CD4-positive, alpha-beta T cell treated with Interleukin-17A for 4 hours (primary cell): ENCODE results near the gene HLA-DMB.
"Not testable (repeated sequence)": the region's sequence is repeated elsewhere in the genome, so short reads cannot be mapped to it uniquely, and the experiment has no call there.

Experiments
- DNase-seq: peaks from one replicate; pipeline ENCODE4 v3.0.0-alpha.2; 2020; ENCODE audit warnings: mixed read lengths

The HLA-DMB gene

DNA sequence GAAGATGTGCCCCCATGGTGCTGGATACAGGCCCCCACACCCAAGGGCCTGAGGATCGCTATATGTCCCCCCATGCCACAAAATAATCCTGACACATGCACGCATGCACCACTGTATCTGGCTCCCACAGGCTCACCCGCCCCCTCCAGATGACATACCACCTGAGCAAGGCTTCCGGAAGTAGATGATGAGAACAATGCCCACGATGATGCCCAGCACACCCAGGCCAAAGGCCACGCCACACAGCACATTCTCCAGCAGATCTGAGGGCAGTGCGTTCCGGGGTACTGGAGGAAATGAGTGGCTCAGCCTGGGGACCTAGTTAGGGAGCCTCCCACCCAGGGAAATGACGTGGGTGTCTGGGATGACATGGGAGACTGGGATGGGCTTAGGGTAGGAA, 8.3 kb upstream of the HLA-DMB start:
- DNase-seq, result no peak

- peak; percentile 67 for DNase-seq
Observed at GRCh38 chr6:32947552-32948465, 7.0 kb upstream of the HLA-DMB start.

GRCh38 chr6:32946893-32947292, 6.1 kb upstream of the HLA-DMB start:
- DNase-seq, result no peak

GRCh38 chr6:32945953-32946352, 5.1 kb upstream of the HLA-DMB start:
- no peak for DNase-seq

GRCh38 chr6:32945108-32945760, 4.4 kb upstream of the HLA-DMB start:
- peak; percentile 30 for DNase-seq

GRCh38 chr6:32943864-32944649, 3.2 kb upstream of the HLA-DMB start:
- DNase-seq, result peak; percentile 50

- not testable (repeated sequence) for DNase-seq
Observed at GRCh38 chr6:32942555-32943123, 1.8 kb upstream of the HLA-DMB start.

DNA sequence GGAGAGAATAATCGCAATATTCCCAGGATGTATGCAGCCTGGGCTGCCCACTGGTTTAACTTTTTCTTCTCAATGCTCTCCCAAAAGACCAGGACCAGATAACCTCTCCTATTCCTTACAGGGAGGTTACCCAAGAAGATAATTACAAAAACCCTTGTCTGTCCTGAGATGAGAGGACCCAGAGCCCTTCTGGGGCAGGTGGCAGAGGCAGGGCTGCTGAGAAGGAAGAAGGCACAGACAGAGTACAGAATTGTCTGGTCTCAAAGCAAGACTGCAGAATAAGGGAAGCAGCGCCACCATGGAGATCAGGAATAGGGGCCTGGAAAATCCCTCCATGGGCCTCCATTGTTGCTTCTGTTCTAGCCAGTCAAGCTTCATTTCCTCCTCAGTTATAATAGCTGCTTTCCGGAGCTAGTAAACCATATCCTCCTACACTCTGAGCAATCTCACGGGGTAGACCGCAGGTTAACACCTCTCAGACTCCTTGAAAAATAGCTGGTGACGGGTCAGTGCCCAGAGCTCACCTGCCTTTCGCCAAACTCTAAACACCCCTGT, 463 bp upstream of the HLA-DMB start:
- peak; percentile 65 for DNase-seq

GRCh38 chr6:32938494-32938893, 2.3 kb downstream of the HLA-DMB start:
- no peak for DNase-seq

GRCh38 chr6:32937230-32937633, 3.6 kb downstream of the HLA-DMB start:
- DNase-seq, result no peak

DNA sequence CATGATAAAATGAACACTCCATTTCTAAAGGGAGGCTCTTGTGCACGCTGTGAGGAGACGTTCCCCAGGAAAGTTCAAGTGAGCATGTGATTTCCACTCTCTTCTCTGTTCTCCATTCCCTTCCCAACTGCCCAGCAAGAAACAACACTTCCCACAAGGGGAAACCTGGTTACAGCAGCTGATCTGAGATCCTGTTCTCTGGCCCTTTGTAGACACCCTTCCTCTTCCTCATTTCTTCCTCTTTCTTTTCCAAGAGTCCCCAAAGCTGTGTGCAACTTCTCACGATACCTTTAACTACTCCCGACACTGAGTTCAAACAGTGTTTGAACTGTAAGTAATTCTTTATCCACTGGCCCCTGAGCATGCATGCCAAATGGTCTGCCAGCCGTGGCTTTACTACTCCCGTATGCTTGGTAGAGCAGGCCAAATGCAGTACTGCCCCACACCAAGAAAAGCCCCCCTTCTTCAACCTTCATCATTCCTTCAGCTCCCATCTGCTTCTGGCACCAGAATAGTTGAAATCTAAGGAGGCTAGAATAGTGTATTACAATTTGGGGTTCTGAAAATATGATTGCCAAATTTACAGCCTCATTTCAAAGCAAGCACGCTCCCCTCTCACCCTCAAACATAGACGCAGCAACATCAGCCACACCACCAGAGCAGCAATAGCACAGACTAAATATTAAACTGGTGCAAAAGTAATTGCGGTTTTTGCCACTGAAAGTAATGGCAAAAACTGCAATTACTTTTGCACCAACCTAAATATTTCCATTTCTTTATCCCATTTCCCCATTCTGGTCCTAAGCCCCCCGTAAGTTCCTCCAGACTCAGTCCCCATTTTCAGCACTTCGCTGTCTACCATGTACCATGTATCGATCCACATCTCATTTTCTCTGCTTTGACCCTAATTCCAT, 4.3 kb downstream of the HLA-DMB start:
- no peak for DNase-seq

DNA sequence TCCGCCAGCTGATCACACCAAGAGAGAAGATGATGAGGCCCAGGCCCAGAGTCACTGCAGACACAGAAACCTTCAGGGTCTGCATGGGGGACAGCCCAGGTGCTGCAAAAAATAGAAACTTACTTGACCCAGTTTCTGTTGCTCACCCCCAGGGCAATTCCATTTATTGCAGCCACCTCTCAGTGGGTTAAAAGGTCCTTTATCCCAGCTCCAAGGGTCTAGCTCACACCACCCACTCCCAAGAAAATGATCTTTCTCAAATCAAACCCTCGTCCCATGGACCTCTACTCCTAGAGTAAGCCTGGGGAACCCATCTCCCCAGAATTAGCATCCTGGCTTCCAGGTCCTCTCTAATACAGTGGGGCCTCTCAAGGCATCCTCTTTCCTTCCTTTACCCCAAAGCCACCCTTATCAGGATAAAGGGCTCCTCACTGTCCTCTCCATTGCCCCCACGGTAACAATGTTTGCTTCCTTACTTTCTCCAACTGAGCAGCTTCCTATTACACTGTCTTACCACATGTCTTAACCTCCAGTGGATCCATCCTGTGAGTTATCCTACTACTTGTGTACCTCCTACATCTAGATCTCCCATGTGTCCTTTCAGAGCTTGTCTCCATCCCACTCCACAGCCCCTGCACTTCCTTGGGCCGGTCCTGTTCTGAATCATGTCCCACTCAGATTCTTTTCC, 5.1 kb downstream of the HLA-DMB start:
- no peak for DNase-seq

DNA sequence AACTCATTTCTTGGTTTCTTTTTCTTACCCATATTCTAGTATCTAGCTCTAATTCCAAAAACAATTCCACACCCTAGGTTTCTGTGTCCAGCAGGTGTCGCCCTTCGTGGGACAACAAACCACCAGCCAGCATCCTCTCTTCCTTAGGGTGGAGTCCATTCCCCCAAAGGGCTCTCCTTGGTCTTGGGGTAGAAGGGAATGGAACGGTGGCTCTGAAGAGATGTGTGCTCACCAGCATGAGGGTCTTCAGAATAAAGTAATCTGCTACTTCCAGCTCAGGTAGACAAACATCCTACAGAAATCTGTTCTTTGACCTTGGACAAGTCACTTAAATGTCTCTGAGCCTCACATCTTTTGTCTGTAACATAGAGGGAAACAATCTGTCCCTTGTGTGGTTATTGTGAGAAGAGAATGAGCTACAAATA, 7.2 kb downstream of the HLA-DMB start:
- peak; percentile 87 for DNase-seq

- no peak for DNase-seq
Observed at GRCh38 chr6:32932132-32932868, 8.5 kb downstream of the HLA-DMB start.

GRCh38 chr6:32931211-32931610, 9.6 kb downstream of the HLA-DMB start:
- DNase-seq, result no peak

- no peak for DNase-seq
Observed at GRCh38 chr6:32922083-32922482, 18.7 kb downstream of the HLA-DMB start.

GRCh38 chr6:32920715-32921114, 20.1 kb downstream of the HLA-DMB start:
- no peak for DNase-seq

GRCh38 chr6:32912951-32913350, 27.9 kb downstream of the HLA-DMB start:
- no peak for DNase-seq

DNA sequence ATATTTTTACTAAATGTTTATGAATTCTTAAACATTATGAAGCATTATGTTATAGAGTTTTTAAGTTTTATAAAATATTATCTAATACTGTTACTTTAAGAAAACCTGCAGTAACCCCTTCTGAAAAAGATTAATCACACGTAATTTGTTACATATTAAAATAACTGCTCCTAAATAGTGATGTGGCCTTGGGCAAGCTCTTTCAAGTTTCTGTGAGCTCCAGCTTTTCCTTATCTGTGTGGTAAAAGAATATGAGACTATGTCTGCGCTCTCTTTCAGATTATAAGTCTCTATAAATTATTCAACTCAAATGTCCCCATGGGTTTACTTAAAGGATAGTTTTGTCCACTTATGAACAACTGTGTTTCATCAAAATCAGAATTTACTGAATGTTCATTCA, 31.9 kb downstream of the HLA-DMB start:
- no peak for DNase-seq

DNA sequence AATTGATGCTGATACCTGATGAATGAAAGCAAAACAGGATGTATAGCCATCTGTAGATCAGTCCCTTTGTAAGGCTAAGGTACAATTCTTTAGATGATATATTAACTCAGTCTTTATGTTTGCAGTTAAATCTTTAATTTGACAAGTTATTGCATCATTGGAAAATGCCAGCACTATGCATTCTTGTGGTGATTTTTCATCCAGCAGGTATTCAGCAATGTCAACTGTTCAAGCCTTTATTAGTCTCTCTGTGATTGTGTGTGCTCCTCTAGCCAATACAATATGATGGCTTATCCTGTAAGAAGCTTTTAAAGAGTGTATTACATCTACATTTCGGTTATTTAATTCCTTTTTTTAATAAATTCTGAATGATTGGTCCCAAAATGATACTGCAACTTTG, 34.3 kb downstream of the HLA-DMB start:
- no peak for DNase-seq
